Measurements from ENCODE around the gene DENND1A. TPM values are rescaled to one million over a fixed set of nuclear protein-coding genes. Genes with fewer than 3 reads are reported as not detected.
"Not testable (repeated sequence)": the region's sequence is repeated elsewhere in the genome, so short reads cannot be mapped to it uniquely, and the experiment has no call there.

DENND1A gene
- polyA plus RNA-seq, 1 donor = 16.7 TPM

GRCh38 chr9:123763910-123764588, 165.9 kb downstream of the DENND1A start:
- DNase-seq = no peak

- DNase-seq = no peak
Observed at GRCh38 chr9:123761905-123762605, 167.9 kb downstream of the DENND1A start.

- no peak for DNase-seq
Observed at GRCh38 chr9:123757960-123758359, 172.0 kb downstream of the DENND1A start.

- no peak for DNase-seq
Observed at GRCh38 chr9:123757547-123757946, 172.4 kb downstream of the DENND1A start.

GRCh38 chr9:123756484-123757106, 173.3 kb downstream of the DENND1A start:
- DNase-seq = no peak

- no peak for DNase-seq
Observed at GRCh38 chr9:123753669-123754258, 176.2 kb downstream of the DENND1A start.

- no peak for DNase-seq
Observed at GRCh38 chr9:123753016-123753415, 176.9 kb downstream of the DENND1A start.

GRCh38 chr9:123749580-123750202, 180.2 kb downstream of the DENND1A start:
- DNase-seq = no peak

GRCh38 chr9:123746765-123747164, 183.2 kb downstream of the DENND1A start:
- no peak for DNase-seq

- DNase-seq = no peak
Observed at GRCh38 chr9:123745933-123746332, 184.0 kb downstream of the DENND1A start.

GRCh38 chr9:123745451-123745850, 184.5 kb downstream of the DENND1A start:
- DNase-seq = no peak

- no peak for DNase-seq
Observed at GRCh38 chr9:123743737-123744136, 186.2 kb downstream of the DENND1A start.

GRCh38 chr9:123742009-123742767, 187.7 kb downstream of the DENND1A start:
- DNase-seq = peak; percentile 45

GRCh38 chr9:123741214-123741613, 188.7 kb downstream of the DENND1A start:
- DNase-seq = no peak

GRCh38 chr9:123739902-123740301, 190.0 kb downstream of the DENND1A start:
- DNase-seq = no peak

- no peak for DNase-seq
Observed at GRCh38 chr9:123739387-123739786, 190.5 kb downstream of the DENND1A start.

- DNase-seq = no peak
Observed at GRCh38 chr9:123738648-123739047, 191.3 kb downstream of the DENND1A start.

GRCh38 chr9:123735376-123735775, 194.6 kb downstream of the DENND1A start:
- no peak for DNase-seq

- not testable (repeated sequence) for DNase-seq
Observed at GRCh38 chr9:123728571-123728970, 201.4 kb downstream of the DENND1A start.

- DNase-seq = no peak
Observed at GRCh38 chr9:123727332-123727731, 202.6 kb downstream of the DENND1A start.

- DNase-seq = no peak
Observed at GRCh38 chr9:123725389-123725788, 204.5 kb downstream of the DENND1A start.

GRCh38 chr9:123724211-123724796, 205.6 kb downstream of the DENND1A start:
- no peak for DNase-seq

All from hindlimb muscle (tissue), 1 donor.